Stimulated activated CD4-positive, alpha-beta T cell treated with anti-CD3 and anti-CD28 coated beads, TNF-alpha, amount 100 ng/mL, for 48 hours (primary cell): ENCODE measurements around the gene PPP1R13L.

Source experiments
- DNase-seq, 3 donors: peaks; one replicate each; pipeline ENCODE4 v3.0.0-alpha.2; 2020; ENCODE audit warnings: low read depth in 3 of 3

The PPP1R13L gene

DNA sequence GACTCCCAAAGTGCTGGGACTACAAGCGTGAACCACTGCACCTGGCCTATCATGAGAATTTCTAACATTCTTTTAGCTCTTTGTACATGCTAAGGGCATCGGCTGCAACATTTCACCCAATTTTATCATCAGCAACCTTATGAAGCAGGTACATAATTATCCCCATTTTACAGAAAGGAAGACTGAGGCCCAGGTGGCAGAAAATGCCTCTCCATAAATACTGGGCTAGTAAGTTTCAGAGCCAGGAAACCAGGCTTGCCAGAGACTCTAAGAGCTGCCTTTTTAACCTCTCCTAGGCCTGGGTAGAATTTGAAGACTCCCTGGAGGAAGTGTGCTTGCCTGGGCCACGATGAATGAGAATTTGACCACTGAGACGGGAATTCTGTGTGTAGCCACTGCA lies 36.7 kb downstream of the PPP1R13L start:
- no peak for DNase-seq

DNA sequence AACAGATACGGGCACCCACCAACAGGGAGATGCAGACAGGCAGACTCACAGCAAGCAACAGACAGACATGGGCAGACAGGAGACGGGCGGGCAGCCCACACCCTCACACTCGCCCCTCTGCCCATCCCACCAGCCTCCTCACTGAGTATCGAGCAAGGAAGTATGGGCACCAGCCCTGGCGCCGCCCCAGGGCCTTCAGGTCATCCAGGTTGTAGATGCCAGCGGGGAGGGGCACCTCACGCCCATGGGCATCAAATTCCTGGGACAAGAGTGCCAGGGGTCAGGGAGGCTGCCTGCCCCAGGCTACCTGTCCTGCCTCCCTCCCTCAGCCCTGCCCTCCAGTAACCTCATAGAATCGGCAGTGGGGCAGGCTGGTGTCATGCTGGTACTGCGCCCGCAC lies 40.2 kb downstream of the PPP1R13L start:
- DNase-seq = no peak

DNA sequence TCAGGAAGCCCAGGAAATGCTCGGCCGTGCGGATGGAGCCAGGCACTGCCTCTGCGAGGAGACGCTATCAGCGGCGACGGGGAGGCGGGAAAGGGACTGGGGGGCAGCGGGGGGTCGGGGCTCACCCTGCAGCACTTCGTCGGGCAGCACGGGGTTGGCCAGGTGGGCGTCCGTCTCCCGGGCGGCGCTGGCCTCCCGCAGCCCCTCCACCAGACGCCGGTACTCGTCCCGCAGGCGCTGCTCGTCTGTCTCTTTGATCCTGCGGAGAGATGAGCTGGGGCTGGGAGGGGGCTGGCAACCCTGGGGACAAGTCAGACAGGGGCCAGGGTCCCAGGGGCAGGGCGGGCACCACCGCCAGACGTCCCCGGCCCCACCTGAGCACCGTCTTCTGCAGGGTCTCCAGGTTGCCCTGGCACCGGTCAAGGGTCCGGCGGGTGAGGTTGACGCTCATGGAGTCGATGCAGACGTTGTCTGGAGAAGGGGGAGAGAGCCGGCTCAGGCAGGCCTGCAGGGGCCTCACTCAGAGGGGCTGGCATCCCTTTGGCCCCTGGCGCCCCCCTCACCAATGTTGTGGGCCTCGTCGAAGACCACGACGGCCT lies 40.9 kb downstream of the PPP1R13L start:
- DNase-seq = no peak

DNA sequence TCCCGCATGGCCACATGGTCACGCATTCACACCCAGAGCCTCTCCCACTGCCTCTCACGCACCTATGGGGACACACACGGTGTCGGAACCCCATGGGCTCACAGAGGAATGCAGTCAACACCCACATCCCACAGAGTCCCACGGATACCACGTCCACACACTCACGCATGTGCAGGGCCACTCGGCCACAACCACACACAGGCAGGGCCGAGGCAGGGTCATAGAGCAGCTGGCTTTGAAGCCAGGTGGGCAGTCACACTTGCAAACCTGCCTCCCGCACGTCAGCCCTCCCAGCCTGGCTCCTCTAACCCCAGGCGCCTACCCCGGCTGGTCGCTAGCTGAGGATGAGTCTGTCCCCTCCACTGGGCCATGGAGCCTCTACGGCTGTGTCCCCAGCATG lies 42.6 kb downstream of the PPP1R13L start:
- DNase-seq = no peak

DNA sequence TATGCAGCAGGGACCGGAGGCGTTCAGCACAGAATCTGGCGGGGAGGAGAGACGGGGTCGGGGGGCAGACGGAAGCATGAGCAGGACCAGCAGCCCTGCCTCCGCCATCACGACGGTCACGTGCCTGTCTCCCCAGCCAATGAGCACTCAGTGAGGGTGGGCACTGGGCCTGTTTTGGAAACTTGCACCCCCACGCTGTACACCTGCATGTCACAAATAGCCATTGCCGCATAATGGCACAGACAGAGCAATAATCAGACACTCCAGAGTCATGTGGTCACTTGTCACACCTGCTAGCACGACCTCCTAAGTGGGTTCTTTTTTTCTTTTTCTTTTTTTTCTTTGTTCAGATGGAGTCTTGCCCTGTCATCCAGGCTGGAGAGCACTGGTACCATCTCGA lies 43.3 kb downstream of the PPP1R13L start:
- DNase-seq = no peak

DNA sequence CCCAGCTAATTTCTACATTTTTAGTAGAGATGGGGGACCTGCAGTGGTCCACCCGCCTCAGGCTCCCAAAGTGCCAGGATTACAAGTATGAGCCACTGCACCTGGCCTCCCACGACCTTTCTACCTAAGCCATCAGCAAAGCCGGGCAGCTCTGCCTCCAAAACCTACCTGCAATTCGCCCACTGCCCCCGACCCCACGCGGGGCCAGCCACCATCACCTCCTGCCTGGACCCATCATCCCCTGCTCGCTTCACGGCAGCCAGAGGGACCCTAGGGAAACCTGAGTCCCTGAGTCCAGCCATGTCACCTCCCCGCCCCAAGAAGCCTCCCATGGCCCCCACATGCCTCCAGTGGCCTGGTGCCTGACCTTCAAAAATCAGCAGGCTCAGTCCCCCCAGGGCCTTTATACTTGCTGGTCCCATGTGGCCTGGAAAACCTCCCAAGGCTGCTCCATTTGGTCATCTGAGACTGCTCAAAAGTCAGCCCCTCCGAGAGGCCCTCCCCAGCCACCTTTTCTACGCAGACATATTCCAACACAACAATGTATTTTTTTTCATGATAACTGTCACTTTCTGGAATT lies 46.6 kb downstream of the PPP1R13L start:
- no peak for DNase-seq

DNA sequence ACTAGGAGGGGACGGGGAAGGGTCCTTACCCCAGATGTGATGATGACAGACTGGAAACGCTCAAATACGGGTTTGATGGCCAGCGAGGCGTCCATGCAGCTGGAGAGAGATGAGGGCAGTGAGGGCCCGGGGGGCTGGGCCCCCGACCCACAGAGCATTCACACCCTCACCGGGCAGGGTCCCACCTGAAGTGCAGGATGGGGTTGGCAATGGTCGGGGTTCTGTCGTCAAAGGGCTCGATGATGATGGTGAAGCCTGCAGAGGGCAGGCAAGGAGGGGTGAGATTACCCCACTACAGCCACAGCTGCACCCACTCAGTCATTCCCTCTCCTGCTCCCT lies 47.5 kb downstream of the PPP1R13L start:
- no peak for DNase-seq

DNA sequence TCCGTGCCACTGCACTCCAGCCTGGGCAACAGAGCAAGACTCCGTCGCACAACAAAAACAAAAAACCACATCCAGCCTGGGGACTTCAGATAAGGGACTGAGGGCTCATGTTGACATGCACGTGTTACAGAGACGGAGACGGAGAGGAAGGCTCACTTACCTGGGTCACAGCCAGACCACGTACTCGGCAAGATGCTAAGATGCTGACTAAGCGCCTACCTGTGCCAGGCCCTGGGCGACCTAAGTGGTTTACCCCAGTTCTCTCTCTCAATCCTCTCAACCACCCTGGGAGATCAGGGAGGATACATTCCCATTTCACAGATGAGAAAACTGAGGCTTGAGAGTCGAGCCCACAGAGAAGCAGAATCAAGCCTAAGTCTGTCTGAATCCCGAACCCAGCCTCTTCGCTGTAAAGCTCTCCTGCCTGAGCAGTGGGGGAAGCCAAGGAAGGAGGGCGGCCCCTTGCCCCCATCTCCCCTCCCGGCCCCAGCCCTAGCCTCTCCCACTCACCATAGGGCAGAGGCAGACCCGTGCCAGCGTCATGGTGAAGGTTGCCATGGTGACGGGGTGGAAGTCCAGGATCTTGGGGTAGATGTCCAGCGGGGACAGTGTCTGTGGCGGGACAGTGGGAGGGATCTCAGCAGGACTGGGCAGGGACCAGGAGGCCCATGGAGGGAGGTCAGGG lies 48.0 kb downstream of the PPP1R13L start:
- no peak for DNase-seq

DNA sequence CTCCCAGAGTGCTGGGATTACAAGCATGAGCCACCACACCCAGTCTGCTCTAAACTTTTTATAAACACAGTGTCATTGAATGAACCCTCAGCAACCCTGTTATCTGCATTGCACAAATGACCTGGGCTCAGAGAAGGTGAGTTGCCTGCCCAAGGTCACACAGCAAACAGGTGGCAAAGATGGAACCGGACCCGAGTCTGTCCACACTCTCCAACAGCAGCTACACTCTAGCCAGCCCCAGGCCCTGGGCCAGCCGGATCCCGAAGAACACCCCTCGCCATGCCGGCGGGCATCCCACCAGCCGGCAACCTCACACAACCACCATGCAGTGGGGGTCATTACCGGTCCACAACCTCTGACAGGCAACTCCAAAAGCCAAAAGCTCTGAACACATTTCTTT lies 49.0 kb downstream of the PPP1R13L start:
- no peak for DNase-seq

DNA sequence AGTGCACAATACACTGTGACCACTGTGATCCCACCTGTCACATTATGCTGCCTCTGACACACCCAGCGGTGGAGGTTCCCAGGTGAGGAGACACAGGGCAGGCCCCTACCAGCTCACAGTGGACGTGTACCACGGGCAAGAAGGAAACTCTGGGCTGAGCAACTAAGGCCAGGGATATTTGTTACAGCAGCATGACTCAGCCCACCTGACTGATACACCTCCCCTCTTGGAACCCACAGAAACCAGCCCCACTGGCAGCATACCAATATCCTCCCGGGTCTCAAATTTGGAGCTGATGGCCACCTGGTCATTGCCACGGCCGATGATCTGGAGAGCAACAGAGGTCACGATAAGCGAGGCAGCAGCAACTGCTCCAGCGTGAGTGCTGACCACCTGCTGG lies 49.5 kb downstream of the PPP1R13L start:
- no peak for DNase-seq

DNA sequence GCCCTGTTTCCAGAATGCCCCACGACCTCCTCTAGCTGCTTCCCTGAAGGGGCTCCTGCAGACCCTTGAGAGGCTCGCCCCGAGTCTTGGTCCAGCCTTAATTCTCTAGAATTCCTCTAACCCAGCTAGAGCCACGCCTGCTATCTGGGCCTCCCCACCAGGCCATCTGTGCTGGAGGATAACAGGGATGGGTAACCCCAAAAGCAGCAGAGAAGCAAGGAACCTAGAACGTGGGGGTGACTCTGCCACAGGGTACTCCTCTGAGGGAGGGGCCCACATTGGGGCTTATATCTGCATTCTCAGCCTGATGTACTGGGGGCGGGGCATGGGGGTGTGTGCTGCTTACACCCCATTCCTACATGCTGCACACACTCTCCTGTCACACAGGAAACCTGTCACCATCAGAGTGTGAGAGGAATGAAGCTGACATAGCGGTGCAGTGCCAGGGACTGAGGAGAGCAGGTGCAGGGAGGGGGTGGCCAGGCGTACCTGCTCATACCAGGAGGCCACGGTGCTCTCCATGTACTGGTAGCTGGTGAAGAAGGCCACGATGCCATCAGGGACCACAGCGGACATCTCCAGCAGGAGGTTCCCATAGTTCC lies 50.5 kb downstream of the PPP1R13L start:
- no peak for DNase-seq

DNA sequence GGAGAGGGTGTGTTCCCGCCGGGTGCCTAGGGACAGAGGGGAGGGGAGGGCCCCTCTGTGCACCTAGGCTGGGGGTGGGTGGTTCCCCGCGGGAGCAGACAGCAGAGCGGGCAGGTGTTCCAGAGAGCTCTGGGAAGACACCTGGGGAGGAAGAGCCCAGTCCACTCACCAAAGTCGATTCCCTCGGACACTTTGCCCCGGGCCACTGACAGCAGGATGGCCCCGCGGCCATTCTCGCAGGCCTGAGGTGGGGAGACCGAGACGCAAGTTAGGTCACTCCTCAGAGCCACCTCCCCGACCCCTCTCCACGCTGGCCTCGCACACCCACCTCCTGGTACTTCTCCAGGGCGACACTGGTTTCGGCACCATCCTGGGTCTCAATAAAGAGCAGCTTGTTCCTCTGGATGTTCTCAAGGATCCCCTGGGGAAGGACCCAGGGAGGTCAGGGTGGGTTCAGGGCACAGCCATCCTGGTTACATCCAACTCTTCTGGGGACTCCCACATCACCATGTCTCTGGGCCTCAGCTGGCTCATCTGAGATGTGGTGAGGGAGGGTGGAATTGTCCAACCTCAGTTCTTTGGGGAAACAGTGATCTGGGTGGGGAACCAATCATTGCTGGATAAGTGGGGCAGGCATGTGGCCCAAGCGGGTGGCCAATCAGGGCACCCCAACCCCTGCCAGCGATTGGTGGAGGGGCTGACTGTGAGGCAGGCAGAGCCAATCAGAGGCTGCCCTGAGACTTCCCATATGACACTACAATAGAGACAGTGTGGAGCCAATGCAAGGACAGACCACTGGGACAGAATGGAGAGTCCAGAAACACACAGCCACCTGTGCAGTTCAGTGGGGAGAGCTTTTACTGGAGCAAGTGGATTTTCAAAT lies 51.7 kb downstream of the PPP1R13L start:
- no peak for DNase-seq

DNA sequence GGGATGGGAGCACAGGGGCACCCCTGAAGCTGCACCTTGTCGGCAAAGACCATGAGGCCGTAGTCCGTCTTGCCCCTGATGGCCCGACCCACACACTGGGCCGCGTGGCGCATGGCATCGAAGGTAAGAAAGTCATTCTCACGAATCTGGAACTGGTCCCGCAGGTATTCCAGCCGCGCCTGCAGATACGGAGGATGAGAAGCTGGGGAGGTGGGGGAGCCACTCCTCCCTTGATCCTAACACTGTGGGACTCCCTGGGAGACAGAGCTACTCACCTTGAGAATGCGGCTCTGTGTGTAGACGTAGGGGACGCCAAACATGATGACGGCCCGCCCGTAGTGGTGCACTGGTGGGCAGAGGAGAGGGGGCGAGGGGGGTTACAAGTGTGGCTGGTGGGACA lies 52.4 kb downstream of the PPP1R13L start:
- no peak for DNase-seq

DNA sequence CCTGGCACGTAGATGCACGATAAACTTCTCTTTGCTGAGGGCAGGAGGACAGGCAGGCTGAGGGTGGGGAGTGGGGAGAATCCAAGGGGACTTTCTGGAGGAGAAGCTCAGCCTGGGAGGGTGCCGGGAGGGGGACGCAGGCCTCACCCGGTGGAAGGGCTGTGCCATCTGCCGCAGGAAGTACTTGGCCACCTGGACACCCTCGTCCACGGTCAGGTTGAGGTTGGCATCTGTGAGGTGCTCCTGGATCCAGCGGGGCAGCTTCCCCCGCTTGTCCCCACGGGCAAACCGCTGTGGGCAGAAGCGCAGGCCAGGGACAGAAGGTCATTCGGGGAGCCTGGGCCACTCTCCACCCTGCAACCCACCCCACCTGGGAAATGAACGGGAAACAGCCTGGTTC lies 52.8 kb downstream of the PPP1R13L start:
- DNase-seq = no peak

DNA sequence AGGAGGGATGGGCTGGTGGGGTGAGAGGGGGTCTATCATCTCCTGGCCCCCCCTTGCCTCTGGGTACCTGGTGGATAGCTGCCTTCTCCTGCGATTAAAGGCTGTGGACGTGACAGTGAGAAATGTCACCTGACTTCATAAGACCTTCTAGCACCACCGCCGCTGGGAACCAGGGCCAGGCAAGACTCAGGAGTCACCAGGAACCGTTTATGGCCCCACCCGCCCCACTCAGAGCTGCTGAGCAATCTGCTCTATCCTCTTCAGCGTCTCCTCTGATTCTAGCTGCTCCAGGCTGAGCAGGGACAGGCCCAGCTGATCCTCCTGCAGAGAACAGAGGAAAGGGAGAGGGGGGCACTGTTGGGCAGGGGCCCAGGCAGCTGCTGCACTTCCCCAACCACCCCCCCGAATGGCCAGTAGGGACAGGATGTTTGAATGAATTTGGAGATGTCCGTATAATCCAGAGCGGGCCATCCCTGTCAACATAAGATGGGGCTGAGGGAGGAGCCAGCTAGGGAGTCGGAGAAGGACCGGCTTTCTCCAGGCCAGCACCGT lies 53.4 kb downstream of the PPP1R13L start:
- DNase-seq = no peak

DNA sequence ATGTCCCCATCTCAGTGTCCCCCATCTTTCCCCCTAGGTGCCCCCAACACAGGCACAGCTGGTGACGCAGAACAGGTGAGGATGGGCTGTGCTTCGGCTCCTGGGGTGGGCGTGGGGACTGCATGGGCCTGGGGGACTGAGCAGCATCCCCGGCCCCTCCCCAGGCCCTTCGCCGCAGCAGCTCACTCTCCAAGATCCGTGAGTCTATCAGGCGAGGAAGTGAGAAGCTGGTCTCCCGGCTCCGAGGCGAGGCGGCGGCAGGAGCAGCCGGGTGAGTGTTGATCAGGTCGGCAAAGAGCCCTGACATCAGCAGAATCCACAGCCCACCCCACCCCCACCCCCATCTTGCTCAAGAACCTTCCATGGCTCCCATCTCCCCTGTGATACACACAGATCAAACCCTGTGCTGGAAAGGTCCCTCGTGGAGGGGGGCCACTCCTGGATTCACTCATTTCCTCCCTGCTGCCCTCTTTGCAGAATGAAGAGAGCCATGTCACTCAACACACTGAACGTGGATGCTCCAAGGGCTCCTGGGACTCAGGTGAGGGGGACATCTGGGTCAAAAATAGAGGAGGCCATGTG lies 54.3 kb downstream of the PPP1R13L start:
- no peak for DNase-seq

DNA sequence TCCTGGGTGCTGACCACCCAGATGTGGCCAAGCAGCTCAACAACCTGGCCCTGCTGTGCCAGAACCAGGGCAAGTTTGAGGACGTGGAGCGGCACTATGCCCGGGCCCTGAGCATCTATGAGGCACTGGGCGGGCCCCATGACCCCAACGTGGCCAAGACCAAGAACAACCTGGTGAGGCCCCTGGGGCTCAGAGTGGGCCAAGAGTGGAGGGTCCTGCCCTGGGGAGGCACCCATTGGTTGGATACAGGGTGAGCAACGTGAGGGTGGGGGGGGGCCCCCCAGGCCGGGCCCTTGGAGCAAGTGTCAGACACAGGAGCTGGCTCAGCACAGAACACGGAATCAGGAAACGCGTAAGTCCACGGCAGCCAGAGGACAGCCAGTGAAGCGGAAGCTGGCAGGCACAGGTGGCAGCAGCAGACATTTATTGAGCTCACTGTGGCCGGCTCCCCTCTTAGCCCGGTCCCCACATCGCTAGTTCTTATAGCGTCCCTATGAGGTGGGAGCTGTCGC lies 55.4 kb downstream of the PPP1R13L start:
- no peak for DNase-seq

DNA sequence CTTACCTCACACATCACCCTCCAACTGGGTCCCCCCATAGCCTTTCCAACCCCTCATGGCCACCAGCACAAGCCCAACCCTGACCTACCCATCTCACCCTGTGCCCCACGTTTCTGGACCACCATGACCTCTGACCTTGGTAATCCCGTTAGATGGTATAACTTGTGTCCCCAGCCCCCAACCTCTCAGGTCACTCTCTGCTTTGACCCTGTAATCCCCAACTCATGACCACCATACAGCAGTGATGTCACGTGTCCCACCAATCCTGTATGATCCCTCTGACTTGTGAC lies 55.8 kb downstream of the PPP1R13L start:
- DNase-seq = no peak

DNA sequence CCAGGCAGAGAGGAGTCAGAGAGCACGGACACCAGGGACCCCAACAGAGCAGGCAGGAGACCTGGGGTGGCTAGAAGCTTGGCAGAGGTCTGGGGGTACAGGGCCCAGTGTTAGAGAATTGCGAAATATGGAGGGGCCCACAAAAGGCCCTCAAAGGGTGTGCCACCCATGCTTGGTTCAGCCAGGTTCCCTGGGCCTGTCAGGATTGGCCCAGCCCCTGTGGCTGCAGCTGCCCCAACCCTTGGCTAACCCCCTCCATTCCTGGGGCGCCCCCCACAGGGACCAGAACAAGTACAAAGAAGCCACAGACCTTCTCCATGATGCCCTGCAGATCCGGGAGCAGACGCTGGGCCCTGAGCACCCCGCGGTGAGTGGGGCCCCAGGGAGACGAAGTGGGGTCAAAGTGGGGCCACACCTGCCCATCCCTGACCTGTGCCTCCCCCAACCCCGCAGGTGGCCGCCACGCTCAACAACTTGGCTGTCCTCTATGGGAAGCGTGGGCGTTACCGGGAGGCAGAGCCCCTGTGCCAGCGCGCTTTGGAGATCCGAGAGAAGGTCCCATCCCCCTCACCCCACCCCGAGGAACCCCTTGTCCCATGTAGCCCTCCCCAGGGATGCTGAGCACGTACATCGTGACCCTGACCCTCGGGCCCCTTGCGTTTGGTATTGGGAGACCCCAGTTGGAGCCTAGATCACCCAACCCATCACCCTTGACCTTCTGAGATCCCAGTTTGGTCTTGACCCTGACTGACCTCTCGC lies 56.3 kb downstream of the PPP1R13L start:
- no peak for DNase-seq

DNA sequence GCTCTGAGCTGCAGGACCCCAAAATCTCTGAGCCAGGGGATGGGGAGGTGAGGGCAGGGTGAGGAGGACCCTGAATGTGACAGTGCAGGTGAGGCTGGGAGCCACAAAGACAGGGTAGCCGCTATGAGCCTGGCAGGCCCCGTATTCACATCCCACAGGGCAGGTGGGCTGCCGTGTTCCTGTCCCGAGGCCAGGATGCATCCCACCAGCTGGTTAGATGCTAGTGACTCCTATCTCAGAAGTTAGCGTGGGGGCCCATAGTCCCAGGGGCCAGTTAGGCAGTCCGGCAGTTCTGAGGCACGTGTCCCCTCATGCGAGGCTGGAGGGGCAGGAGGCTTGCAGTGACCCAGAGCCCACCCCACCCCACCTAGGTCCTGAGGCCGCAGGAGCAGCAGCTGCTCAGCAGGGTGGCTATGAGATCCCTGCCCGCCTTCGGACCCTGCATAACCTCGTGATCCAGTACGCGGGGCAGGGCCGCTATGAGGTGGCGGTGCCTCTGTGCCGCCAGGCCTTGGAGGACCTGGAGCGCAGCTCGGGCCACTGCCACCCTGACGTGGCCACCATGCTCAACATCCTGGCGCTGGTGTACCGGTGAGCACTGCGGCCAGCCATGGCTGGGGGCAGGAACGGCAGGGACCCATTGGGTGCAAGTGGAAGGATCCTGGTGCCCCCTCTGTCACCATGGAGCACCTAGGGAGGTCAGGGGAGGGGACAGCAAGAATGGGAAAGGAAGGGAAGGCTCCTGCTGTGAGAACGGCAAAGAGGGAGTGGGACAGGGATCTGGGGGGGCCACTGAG lies 57.1 kb downstream of the PPP1R13L start:
- no peak for DNase-seq
